ENCODE results near the gene ZBED4.

GRCh38 chr22:49847751-49848689, 5.6 kb upstream of the ZBED4 start:
- TF ChIP-seq CBFB (CRISPR knock-in tag; IDR thresholded peaks at IDR 0.05; ENCODE audit: low read depth) = no peak
- no peak for TF ChIP-seq CTCF (IDR thresholded peaks at IDR 0.05)
- no peak for TF ChIP-seq FOXJ3 (CRISPR knock-in tag; IDR thresholded peaks at IDR 0.05; ENCODE audit: borderline replicate concordance)
- no peak for TF ChIP-seq NR1H2 (CRISPR knock-in tag; IDR thresholded peaks at IDR 0.05)
